Uterus (tissue), 4 donors: Measurements from ENCODE around the gene SELENOV. TPM values are rescaled to one million over a fixed set of nuclear protein-coding genes. Genes with fewer than 3 reads are reported as not detected.
A peak's percentile ranks its signal among the peaks of the same experiment; 100 is the strongest.

Source experiments
- DNase-seq, 2 donors: peaks; one replicate each; pipeline ENCODE4 v3.0.0-alpha.2; 2019 to 2020
- H3K27ac ChIP-seq, 2 donors: fragments of 200-600 bp; sonication (generic); 1 replicate in 1 of 2; 2 replicates in 1 of 2; pipeline ENCODE4 v1.5.1; 2016 to 2018
- H3K27me3 ChIP-seq, 2 donors: fragments of 200-600 bp; sonication (generic); one replicate each; pipeline ENCODE4 v1.5.1; 2018 to 2019; ENCODE audit warnings: control low read depth in 1 of 2
- H3K36me3 ChIP-seq, 2 donors: fragments of 200-600 bp; sonication (generic); one replicate each; pipeline ENCODE4 v1.5.1; 2019; ENCODE audit warnings: control low read depth in 1 of 2
- H3K4me1 ChIP-seq, 2 donors: fragments of 200-600 bp; sonication (generic); one replicate each; pipeline ENCODE4 v1.5.1; 2018 to 2019; ENCODE audit warnings: control low read depth in 1 of 2
- H3K4me3 ChIP-seq, 2 donors: fragments of 200-600 bp; sonication (generic); 1 replicate in 1 of 2; 2 replicates in 1 of 2; pipeline ENCODE4 v1.5.1; 2018 to 2019; ENCODE audit warnings: mild to moderate bottlenecking in 1 of 2
- H3K9me3 ChIP-seq, 2 donors: fragments of 200-600 bp; sonication (generic); one replicate each; pipeline ENCODE4 v1.5.1; 2019; ENCODE audit warnings: control low read depth in 1 of 2
- POLR2A ChIP-seq, 2 donors: fragments of 450-650 bp; IDR thresholded peaks; one replicate each; pipeline ENCODE4 v1.6.1; 2016; ENCODE audit warnings: antibody characterized with exemption in 2 of 2, mild to moderate bottlenecking in 1 of 2, moderate library complexity in 1 of 2
- intact Hi-C: fragments of 100-400 bp; cut with DNase I; formaldehyde crosslinking; loops from one replicate; pipeline ENCODE4 v1.15.1; 2023; ENCODE audit warnings: low total_unique reads
- total RNA-seq, 4 donors: library from RNA; depleted of rRNA in 3 of 4; stranded (reverse); fragments of >200 nt in 3 of 4; gene quantifications; one replicate each; pipeline versions ENCODE4 v1.1.0 to v1.2.4, GENCODE V29; 2014 to 2023
- TF ChIP-seq, protein P1 (sequence below), 4 experiments: fragments of 200-600 bp in 2 of 4; fragments of 450-650 bp in 2 of 4; sonication (generic) in 2 of 4; IDR thresholded peaks; one replicate each; pipeline ENCODE4 v1.5.1; 2016 to 2019; ENCODE audit warnings: antibody characterized with exemption in 4 of 4, mild to moderate bottlenecking in 2 of 4, moderate library complexity in 1 of 4
- donor health status: DM: yes; HTN: yes; CAD: no.

The SELENOV gene
- total RNA-seq, 4 donors from 2014 or later: 0.41 TPM; not detected in 3

DNA sequence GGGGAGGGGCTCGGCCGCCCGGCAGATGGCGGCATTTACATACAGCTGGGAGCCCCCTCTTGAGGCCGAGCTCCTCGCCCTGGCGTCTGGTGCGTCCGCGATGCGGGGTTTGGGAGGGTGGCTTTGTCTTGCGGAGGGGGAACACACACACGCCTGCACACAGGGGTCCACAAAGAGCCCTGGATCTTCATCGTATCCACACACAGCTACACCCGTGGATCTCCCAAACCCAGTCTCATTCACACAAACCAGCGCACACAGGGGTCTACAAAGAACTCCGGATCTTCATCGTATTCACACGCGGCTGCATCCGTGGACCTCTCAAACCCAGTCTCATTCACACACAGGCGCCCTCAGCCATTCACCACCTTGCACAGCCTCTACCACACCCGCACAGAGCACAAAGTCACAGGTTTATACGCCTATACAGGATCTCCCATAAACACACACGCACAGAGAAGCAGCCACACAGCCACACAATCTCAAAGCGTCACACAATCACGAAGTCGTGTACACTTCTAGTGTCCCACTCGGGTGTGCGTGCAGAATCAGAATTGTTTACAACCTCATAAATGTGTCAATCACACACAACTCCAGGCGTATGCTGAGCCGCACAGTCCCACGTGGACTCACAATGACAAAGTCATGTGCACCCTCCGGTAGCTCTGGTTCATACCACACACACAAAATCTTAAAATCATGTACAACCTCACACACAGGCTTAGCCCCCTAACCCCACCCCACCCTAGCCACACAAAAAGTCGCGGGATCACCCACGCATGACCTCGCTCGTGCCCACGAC, 16.7 kb upstream of the SELENOV start:
- Histone ChIP-seq H3K27ac (no peak overlapping the region), H3K4me3 (no peak overlapping the region), H3K36me3 (no peaks in the 10 kb centered on the region), H3K9me3 (no peaks in the 10 kb centered on the region), H3K4me1 (peaks cover 0 to 15% of the 10 kb centered on the region in 2 donors), H3K27me3 (peaks cover 16 to 23% of the 10 kb centered on the region in 2 donors)
- intact Hi-C loops: no loop called here
- no peak for DNase-seq
- TF ChIP-seq, protein P1, sequence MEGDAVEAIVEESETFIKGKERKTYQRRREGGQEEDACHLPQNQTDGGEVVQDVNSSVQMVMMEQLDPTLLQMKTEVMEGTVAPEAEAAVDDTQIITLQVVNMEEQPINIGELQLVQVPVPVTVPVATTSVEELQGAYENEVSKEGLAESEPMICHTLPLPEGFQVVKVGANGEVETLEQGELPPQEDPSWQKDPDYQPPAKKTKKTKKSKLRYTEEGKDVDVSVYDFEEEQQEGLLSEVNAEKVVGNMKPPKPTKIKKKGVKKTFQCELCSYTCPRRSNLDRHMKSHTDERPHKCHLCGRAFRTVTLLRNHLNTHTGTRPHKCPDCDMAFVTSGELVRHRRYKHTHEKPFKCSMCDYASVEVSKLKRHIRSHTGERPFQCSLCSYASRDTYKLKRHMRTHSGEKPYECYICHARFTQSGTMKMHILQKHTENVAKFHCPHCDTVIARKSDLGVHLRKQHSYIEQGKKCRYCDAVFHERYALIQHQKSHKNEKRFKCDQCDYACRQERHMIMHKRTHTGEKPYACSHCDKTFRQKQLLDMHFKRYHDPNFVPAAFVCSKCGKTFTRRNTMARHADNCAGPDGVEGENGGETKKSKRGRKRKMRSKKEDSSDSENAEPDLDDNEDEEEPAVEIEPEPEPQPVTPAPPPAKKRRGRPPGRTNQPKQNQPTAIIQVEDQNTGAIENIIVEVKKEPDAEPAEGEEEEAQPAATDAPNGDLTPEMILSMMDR (IDR thresholded peaks at IDR 0.05): peak; percentile 18 to 40 (median 34)
- no peak for TF ChIP-seq POLR2A (IDR thresholded peaks at IDR 0.05)

DNA sequence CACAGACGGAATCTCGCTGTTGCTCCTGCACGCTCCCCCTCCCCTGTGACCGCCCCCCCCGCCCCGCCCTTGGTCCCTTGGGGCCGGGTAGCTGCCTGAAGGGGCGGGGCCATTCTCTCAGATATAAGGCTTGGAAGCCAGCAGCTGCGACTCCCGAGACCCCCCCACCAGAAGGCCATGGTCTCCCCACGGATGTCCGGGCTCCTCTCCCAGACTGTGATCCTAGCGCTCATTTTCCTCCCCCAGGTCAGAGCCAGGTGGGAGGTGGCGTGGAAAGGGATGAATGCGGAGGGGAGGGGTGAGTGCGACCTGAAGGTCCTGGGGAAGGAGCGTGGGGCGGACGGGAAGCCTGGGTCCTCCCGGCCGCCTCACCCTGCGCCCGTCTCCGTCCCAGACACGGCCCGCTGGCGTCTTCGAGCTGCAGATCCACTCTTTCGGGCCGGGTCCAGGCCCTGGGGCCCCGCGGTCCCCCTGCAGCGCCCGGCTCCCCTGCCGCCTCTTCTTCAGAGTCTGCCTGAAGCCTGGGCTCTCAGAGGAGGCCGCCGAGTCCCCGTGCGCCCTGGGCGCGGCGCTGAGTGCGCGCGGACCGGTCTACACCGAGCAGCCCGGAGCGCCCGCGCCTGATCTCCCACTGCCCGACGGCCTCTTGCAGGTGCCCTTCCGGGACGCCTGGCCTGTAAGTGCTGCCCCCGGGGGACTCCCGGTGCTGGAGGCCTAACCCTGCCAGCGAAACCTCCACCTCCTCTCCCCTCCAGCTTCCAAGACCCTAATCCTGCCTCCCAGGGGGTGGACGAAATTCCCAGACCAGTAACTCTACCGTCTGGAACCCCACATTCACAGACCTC, 15.9 kb upstream of the SELENOV start, which contains the start of gene DLL3:
Gene DLL3 (plus strand): TSS at position 150 of the 845 bp plus-strand sequence. CDS start 28 bp downstream, at position 178.
- no peak within 1 kb of the TSS for H3K4me3 ChIP-seq
- DNase-seq: no peak
- peaks cover 0 to 15% of the 10 kb centered on the region in 2 donors for H3K4me1 ChIP-seq
- no peaks in the 10 kb centered on the region for H3K9me3 ChIP-seq
- intact Hi-C loops: no loop called here
- peaks cover 16 to 28% of the 10 kb centered on the region in 2 donors for H3K27me3 ChIP-seq
- no peaks in the 10 kb centered on the region for H3K36me3 ChIP-seq
- TF ChIP-seq, protein P1 (IDR thresholded peaks at IDR 0.05): no peak
- TF ChIP-seq POLR2A (IDR thresholded peaks at IDR 0.05): no peak
- H3K27ac ChIP-seq: no peak within 1 kb of the TSS

DNA sequence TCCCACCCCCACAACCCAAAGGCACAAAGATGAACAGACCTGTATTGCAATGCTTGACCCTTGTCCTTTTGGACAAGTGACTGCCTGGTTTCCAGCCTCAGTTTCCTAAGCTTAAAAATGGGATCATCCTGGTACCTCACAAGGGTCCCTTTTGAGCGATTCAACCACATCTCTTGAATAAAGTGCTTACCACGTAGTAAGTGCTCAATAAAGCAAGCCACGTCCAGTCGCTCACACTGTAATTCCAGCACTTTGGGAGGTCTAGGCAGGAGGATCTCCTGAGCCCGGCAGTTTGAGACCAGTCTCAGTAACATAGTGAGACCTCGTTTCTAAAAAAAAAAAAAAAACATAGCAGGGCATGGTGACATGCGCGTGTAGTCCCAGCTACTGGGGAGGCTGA, 15.0 kb upstream of the SELENOV start:
- H3K9me3 ChIP-seq: no peaks in the 10 kb centered on the region
- peaks cover 17 to 28% of the 10 kb centered on the region in 2 donors for H3K27me3 ChIP-seq
- no peaks in the 10 kb centered on the region for H3K36me3 ChIP-seq
- H3K27ac ChIP-seq: no peak overlapping the region
- H3K4me1 ChIP-seq: peaks cover 0 to 15% of the 10 kb centered on the region in 2 donors
- no peak for TF ChIP-seq POLR2A (IDR thresholded peaks at IDR 0.05)
- TF ChIP-seq, protein P1 (IDR thresholded peaks at IDR 0.05): no peak
- H3K4me3 ChIP-seq: no peak overlapping the region
- no peak for DNase-seq
- intact Hi-C loops: no loop called here

DNA sequence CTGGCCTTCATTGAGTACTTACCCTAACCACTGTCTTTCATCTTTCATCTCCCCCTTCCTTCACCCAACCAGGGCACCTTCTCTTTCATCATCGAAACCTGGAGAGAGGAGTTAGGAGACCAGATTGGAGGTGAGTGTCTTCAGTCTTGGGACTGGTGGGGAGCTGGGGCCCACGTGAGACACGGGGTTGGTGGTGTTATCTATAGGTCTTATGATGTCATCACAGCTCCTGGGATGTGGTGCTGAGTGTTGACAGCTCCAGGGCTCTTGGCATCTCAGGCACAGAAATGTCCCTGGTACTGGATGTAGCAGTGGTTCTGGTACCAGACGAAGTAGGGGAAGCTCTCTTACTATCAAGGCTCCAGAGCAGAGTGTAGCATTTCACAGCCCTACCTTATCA, 14.4 kb upstream of the SELENOV start:
- peaks cover 0 to 15% of the 10 kb centered on the region in 2 donors for H3K4me1 ChIP-seq
- H3K27me3 ChIP-seq: peaks cover 20 to 28% of the 10 kb centered on the region in 2 donors
- DNase-seq: no peak
- H3K4me3 ChIP-seq: no peak overlapping the region
- no peak overlapping the region for H3K27ac ChIP-seq
- no peaks in the 10 kb centered on the region for H3K36me3 ChIP-seq
- H3K9me3 ChIP-seq: no peaks in the 10 kb centered on the region
- no peak for TF ChIP-seq POLR2A (IDR thresholded peaks at IDR 0.05)
- TF ChIP-seq, protein P1 (IDR thresholded peaks at IDR 0.05): no peak
- intact Hi-C loops: no loop called here
